Sigmoid colon (tissue), 4 donors: Measurements from ENCODE around the gene DIPK1A.

Source experiments
- CTCF ChIP-seq, 4 experiments: fragments of 450-650 bp in 3 of 4; fragments of 200-600 bp in 1 of 4; IDR thresholded peaks; one replicate each; pipeline ENCODE4 v1.5.1; 2016 to 2019; ENCODE audit warnings: antibody characterized with exemption in 4 of 4, mild to moderate bottlenecking in 3 of 4, moderate library complexity in 2 of 4
- EP300 ChIP-seq, 4 donors: sonication (generic); formaldehyde crosslinking; IDR thresholded peaks; one replicate each; pipeline ENCODE4 v1.6.1; 2017; ENCODE audit warnings: antibody characterized with exemption in 4 of 4
- POLR2A ChIP-seq, 2 donors: fragments of 450-650 bp; IDR thresholded peaks; one replicate each; pipeline ENCODE4 v1.6.1; 2016; ENCODE audit warnings: antibody characterized with exemption in 2 of 2, mild to moderate bottlenecking in 2 of 2, moderate library complexity in 2 of 2
- POLR2AphosphoS5 ChIP-seq, 4 donors: sonication (generic); formaldehyde crosslinking; IDR thresholded peaks; one replicate each; pipeline ENCODE4 v1.6.1; 2017; ENCODE audit warnings: antibody characterized with exemption in 4 of 4

- TF ChIP-seq CTCF (IDR thresholded peaks at IDR 0.05) (no peak), POLR2A (IDR thresholded peaks at IDR 0.05) (no peak), EP300 (IDR thresholded peaks at IDR 0.05) (no peak), POLR2AphosphoS5 (IDR thresholded peaks at IDR 0.05) (no peak)
Observed at GRCh38 chr1:92887465-92887864, 73.8 kb downstream of the DIPK1A start.
